Ishikawa (cell line): ENCODE measurements around the gene TTLL12.

Source experiments
- CEBPB ChIP-seq: IDR thresholded peaks from 2 replicates; pipeline ENCODE4 v1.6.1; 2012
- CREB1 ChIP-seq: IDR thresholded peaks from 2 replicates; pipeline ENCODE4 v1.6.1; 2012; ENCODE audit warnings: low read depth
- EGR1 ChIP-seq: IDR thresholded peaks from 2 replicates; pipeline ENCODE4 v1.6.1; 2012
- EP300 ChIP-seq: IDR thresholded peaks from 2 replicates; pipeline ENCODE4 v1.6.1; 2012; ENCODE audit warnings: borderline replicate concordance
- FOXM1 ChIP-seq: IDR thresholded peaks from 2 replicates; pipeline ENCODE4 v1.6.1; 2012; ENCODE audit warnings: low read depth, borderline replicate concordance
- MAX ChIP-seq: IDR thresholded peaks from 2 replicates; pipeline ENCODE4 v1.6.1; 2012
- NFIC ChIP-seq: IDR thresholded peaks from 2 replicates; pipeline ENCODE4 v1.6.1; 2012
- RAD21 ChIP-seq: IDR thresholded peaks from 2 replicates; pipeline ENCODE4 v1.6.1; 2012; ENCODE audit warnings: low read depth
- REST ChIP-seq: IDR thresholded peaks from 2 replicates; pipeline ENCODE4 v1.6.1; 2012; ENCODE audit warnings: low read depth, mild to moderate bottlenecking
- TAF1 ChIP-seq: IDR thresholded peaks from 2 replicates; pipeline ENCODE4 v1.6.1; 2012; ENCODE audit warnings: low read depth, mild to moderate bottlenecking
- TCF12 ChIP-seq: IDR thresholded peaks from 2 replicates; pipeline ENCODE4 v1.6.1; 2012; ENCODE audit warnings: low read depth
- TEAD4 ChIP-seq: IDR thresholded peaks from 2 replicates; pipeline ENCODE4 v1.6.1; 2012
- USF1 ChIP-seq: IDR thresholded peaks from 2 replicates; pipeline ENCODE4 v1.6.1; 2012
- YY1 ChIP-seq: IDR thresholded peaks from 2 replicates; pipeline ENCODE4 v1.6.1; 2012; ENCODE audit warnings: low read depth
- ZBTB7A ChIP-seq: IDR thresholded peaks from 2 replicates; pipeline ENCODE4 v1.6.1; 2012; ENCODE audit warnings: low read depth

TTLL12 gene

DNA sequence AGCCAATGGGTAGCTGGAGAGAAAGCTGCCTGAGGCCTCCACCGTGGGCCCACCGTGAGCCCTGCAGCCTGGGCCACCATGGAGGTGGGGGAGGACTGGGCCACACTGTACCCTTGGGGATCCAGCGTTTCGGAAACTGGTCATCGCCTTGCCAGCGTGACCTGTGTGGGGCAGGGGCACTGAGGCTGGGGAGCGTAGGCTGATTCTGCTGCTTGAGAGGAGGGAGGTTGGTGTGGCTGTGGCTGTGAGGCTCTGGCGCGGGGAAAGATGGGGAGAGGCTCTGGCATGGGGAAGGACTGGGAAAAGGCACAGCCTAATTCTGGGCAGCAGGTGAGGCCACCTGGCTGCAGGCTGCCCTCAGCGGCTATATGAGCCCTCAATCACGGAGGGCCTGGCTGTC, 12.6 kb upstream of the TTLL12 start:
- TF ChIP-seq ZBTB7A (no peak), RAD21 (no peak), TAF1 (no peak), EGR1 (no peak), FOXM1 (no peak), TCF12 (no peak), USF1 (no peak)

- TF ChIP-seq MAX (no peak), FOXM1 (no peak), USF1 (no peak), CEBPB (no peak), EP300 (no peak), RAD21 (no peak), YY1 (no peak), TAF1 (no peak), REST (no peak), EGR1 (no peak), TCF12 (no peak), ZBTB7A (no peak), CREB1 (no peak), TEAD4 (no peak), NFIC (no peak)
These were observed 12.0 kb upstream of the TTLL12 start for GRCh38 chr22:43198936-43199335.

- TF ChIP-seq EGR1 = no peak
- no peak for TF ChIP-seq USF1
- no peak for TF ChIP-seq TAF1
- TF ChIP-seq TCF12 = no peak
- TF ChIP-seq NFIC = no peak
- TF ChIP-seq FOXM1 = no peak
- no peak for TF ChIP-seq ZBTB7A
- no peak for TF ChIP-seq CREB1
- no peak for TF ChIP-seq TEAD4
- no peak for TF ChIP-seq RAD21
- TF ChIP-seq CEBPB = no peak
These were observed 11.2 kb upstream of the TTLL12 start for GRCh38 chr22:43198126-43198525.

DNA sequence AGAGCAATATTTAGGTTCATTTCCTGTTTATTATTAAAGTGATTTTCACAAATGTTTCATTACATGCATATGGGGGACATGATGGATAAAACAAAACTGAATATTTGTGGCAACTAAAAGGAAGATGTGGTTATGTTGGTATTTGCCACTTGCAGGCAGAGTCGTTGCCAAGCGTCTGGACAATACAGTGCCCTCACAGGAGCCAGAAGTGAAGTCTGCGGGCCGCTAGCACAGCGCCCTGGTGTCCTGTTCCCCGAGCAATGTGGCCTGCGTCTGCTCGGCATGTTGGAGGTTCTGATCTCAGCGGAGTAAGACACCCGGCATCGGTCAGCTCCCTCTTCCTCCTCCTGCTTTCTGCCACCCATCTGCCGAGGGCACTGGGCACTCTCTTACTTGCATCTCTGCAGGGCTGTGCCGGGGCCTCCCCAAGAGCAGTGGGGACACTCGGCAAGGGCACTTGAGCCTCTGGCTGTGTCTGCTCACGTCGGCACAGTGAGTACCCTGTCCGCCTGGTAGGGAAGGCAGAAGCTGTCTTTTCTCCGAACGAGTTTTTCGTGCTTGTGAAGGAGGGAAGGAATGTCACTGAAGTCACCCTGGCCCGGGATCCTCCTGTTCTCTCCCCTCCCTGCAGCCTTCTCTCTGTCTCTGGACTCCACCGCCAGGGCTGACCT, 10.5 kb upstream of the TTLL12 start:
- TF ChIP-seq NFIC = no peak
- TF ChIP-seq REST = no peak
- TF ChIP-seq USF1 = no peak
- no peak for TF ChIP-seq TAF1
- TF ChIP-seq YY1 = no peak
- TF ChIP-seq FOXM1 = no peak
- TF ChIP-seq CEBPB = no peak
- TF ChIP-seq CREB1 = no peak
- TF ChIP-seq EGR1 = no peak
- no peak for TF ChIP-seq ZBTB7A
- TF ChIP-seq EP300 = no peak
- no peak for TF ChIP-seq MAX
- TF ChIP-seq TCF12 = no peak
- TF ChIP-seq RAD21 = no peak
- TF ChIP-seq TEAD4 = no peak

- TF ChIP-seq YY1 = no peak
- TF ChIP-seq USF1 = no peak
- no peak for TF ChIP-seq TEAD4
- TF ChIP-seq FOXM1 = no peak
- no peak for TF ChIP-seq MAX
- TF ChIP-seq ZBTB7A = no peak
- no peak for TF ChIP-seq RAD21
- TF ChIP-seq EGR1 = no peak
- TF ChIP-seq CEBPB = no peak
- no peak for TF ChIP-seq EP300
- no peak for TF ChIP-seq TAF1
- TF ChIP-seq NFIC = no peak
These were observed 4.9 kb upstream of the TTLL12 start for GRCh38 chr22:43191831-43192230.
